ENCODE results near the gene RAI2. TPM values are rescaled to one million over a fixed set of nuclear protein-coding genes. Genes with fewer than 3 reads are reported as not detected.

The RAI2 gene
- total and polyA plus RNA-seq, 9 donors, result 26.5 to 72.9 (median 43.6) TPM

- Histone ChIP-seq H3K27ac (no peak overlapping the region), H3K27me3 (no peaks in the 10 kb centered on the region), H3K4me1 (ENCODE audit: insufficient read depth) (no peaks in the 10 kb centered on the region), H3K36me3 (no peaks in the 10 kb centered on the region), H3K4me3 (no peak overlapping the region), H3K9me3 (no peaks in the 10 kb centered on the region)
- 27 to 59% (median 29%) methylated on average over 1 of the region's 1 CpG for WGBS, 3 donors
- DNase-seq, result no peak
- intact Hi-C loops (cut with DNase I), result no loop called here
- TF ChIP-seq POLR2A (IDR thresholded peaks at IDR 0.05), result no peak
- TF ChIP-seq CTCF (IDR thresholded peaks at IDR 0.05), result no peak
Observed at GRCh38 chrX:17767734-17768133, 93.4 kb downstream of the RAI2 start.

- H3K4me3 ChIP-seq, result no peak overlapping the region
- no peaks in the 10 kb centered on the region for H3K36me3 ChIP-seq
- DNase-seq, result no peak
- no peaks in the 10 kb centered on the region for H3K27me3 ChIP-seq
- intact Hi-C loops (cut with DNase I), result no loop called here
- TF ChIP-seq EP300 (IDR thresholded peaks at IDR 0.05) (no peak), POLR2A (IDR thresholded peaks at IDR 0.05) (no peak), CTCF (IDR thresholded peaks at IDR 0.05) (no peak)
- no peaks in the 10 kb centered on the region for H3K9me3 ChIP-seq
- no peaks in the 10 kb centered on the region for H3K4me1 ChIP-seq (ENCODE audit: insufficient read depth)
- no peak overlapping the region for H3K27ac ChIP-seq
- 68 to 96% (median 71%) methylated on average over 1 of the region's 1 CpG for WGBS, 3 donors
Observed at GRCh38 chrX:17759990-17760389, 101.1 kb downstream of the RAI2 start.

GRCh38 chrX:17758382-17758781 is 102.7 kb downstream of the RAI2 start:
- Histone ChIP-seq H3K4me1 (ENCODE audit: insufficient read depth) (no peaks in the 10 kb centered on the region), H3K36me3 (no peaks in the 10 kb centered on the region), H3K27me3 (no peaks in the 10 kb centered on the region), H3K27ac (no peak overlapping the region), H3K9me3 (no peaks in the 10 kb centered on the region), H3K4me3 (no peak overlapping the region)
- intact Hi-C loops (cut with DNase I), result no loop called here
- TF ChIP-seq EP300 (IDR thresholded peaks at IDR 0.05) (no peak), CTCF (IDR thresholded peaks at IDR 0.05) (no peak), POLR2A (IDR thresholded peaks at IDR 0.05) (no peak)
- 57 to 67% (median 63%) methylated on average over 2 of the region's 2 CpGs for WGBS, 3 donors
- no peak for DNase-seq

GRCh38 chrX:17750436-17750835 is 110.7 kb downstream of the RAI2 start:
- WGBS, 3 donors, result 65 to 67% (median 65%) methylated on average over 3 of the region's 3 CpGs
- Histone ChIP-seq H3K27me3 (no peaks in the 10 kb centered on the region), H3K27ac (no peak overlapping the region), H3K36me3 (no peaks in the 10 kb centered on the region), H3K9me3 (no peaks in the 10 kb centered on the region), H3K4me3 (no peak overlapping the region), H3K4me1 (ENCODE audit: insufficient read depth) (no peaks in the 10 kb centered on the region)
- DNase-seq, result no peak
- intact Hi-C loops (cut with DNase I), result no loop called here
- TF ChIP-seq EP300 (IDR thresholded peaks at IDR 0.05) (no peak), POLR2A (IDR thresholded peaks at IDR 0.05) (no peak), CTCF (IDR thresholded peaks at IDR 0.05) (no peak)

Other genes with a start within 250 kb of the RAI2 start
- gene SCML1, start 123.8 kb downstream of the RAI2 start, total RNA-seq, result 10 to 100 TPM; 14.1 to 27.7 (median 22.8) TPM
- gene SCML1, start 123.8 kb downstream of the RAI2 start, polyA plus RNA-seq, result 10 to 100 TPM; 17.4 to 17.6 TPM